Adrenal gland (tissue), 5 donors: ENCODE data around the gene KRTCAP2.

ENCODE experiments used
- CTCF ChIP-seq, 6 experiments: fragments of 450-650 bp in 4 of 6; fragments of 200-600 bp in 2 of 6; sonication (generic) in 1 of 6; IDR thresholded peaks; 1 replicate in 5 of 6; 2 replicates in 1 of 6; pipeline versions ENCODE4 v1.5.1 to v1.8.0; 2016 to 2021; ENCODE audit warnings: antibody characterized with exemption in 6 of 6, mild to moderate bottlenecking in 2 of 6, moderate library complexity in 1 of 6
- POLR2A ChIP-seq, 2 donors: fragments of 450-650 bp; IDR thresholded peaks; one replicate each; pipeline ENCODE4 v1.6.1; 2017; ENCODE audit warnings: antibody characterized with exemption in 2 of 2, mild to moderate bottlenecking in 2 of 2, moderate library complexity in 1 of 2
- donor health status: DM: no; HTN: no; CAD: no.

GRCh38 chr1:155196893-155197638, 24.0 kb upstream of the KRTCAP2 start:
- no peak for TF ChIP-seq CTCF (IDR thresholded peaks at IDR 0.05)
- TF ChIP-seq POLR2A (IDR thresholded peaks at IDR 0.05) = peak in 1 of 2 donors; percentile 56
